Fibroblast of villous mesenchyme (primary cell): ENCODE measurements around the gene YIPF5. TPM values are rescaled to one million over a fixed set of nuclear protein-coding genes. Genes with fewer than 3 reads are reported as not detected.

ENCODE experiments used
- DNase-seq: peaks from one replicate; pipeline ENCODE4 v3.0.0-alpha.2; 2010; ENCODE audit warnings: low read depth
- H3K4me3 ChIP-seq: 2 replicates; pipeline ENCODE4 v1.5.1; 2011; ENCODE audit warnings: low read depth, mild to moderate bottlenecking, low read length
- total RNA-seq: library from RNA; depleted of rRNA; stranded (reverse); fragments of >200 nt; gene quantifications from 2 replicates; pipeline ENCODE4 v1.2.3, GENCODE V29; 2012
- TF ChIP-seq, protein P1 (sequence below): IDR thresholded peaks from 2 replicates; pipeline ENCODE4 v1.5.1; 2012; ENCODE audit warnings: low read depth, mild to moderate bottlenecking, low read length; ENCODE audit not compliant: insufficient read depth

The YIPF5 gene
- total RNA-seq, 1 donor = 160 TPM

DNA sequence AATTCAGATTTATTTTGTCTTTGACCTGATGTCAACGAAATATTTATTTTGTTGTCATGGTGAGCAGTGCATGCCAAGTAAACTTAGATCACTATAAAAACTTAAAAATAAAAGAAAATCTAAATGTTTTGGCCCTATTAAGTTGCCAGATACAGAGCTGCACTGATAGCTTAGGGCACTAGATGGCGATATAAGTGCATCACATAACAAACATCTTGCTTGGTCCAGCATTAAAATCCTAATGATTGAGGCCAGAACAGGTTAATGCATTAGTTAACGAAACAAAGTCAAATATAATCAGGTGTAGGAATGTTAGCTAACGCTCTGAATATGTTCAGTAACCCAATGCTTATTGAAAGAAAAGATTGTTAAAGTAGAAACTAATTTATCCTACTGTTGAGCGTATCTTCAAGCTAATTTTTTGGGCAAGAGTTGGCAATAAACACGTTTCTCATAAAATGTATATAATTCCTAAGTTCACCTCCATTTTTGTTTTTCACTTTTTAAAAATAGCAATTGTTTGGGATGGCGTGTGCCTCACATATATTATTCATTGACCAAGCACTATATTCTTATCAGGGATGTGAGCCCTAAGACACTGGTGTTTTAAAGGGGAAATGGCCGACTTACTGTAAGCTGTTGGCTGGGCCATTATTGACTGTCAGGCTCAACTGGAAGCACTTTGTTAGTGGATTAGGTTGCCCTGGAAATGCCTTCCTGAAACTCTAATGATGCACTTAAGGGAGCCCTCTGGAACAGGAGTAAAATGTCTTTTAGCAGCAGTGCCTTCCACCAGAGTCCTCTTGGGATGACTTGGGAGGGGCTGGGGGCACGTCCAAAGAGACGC lies 33.5 kb upstream of the YIPF5 start:
- H3K4me3 ChIP-seq = no peak overlapping the region
- peak; percentile 82 for DNase-seq
- TF ChIP-seq, protein P1, sequence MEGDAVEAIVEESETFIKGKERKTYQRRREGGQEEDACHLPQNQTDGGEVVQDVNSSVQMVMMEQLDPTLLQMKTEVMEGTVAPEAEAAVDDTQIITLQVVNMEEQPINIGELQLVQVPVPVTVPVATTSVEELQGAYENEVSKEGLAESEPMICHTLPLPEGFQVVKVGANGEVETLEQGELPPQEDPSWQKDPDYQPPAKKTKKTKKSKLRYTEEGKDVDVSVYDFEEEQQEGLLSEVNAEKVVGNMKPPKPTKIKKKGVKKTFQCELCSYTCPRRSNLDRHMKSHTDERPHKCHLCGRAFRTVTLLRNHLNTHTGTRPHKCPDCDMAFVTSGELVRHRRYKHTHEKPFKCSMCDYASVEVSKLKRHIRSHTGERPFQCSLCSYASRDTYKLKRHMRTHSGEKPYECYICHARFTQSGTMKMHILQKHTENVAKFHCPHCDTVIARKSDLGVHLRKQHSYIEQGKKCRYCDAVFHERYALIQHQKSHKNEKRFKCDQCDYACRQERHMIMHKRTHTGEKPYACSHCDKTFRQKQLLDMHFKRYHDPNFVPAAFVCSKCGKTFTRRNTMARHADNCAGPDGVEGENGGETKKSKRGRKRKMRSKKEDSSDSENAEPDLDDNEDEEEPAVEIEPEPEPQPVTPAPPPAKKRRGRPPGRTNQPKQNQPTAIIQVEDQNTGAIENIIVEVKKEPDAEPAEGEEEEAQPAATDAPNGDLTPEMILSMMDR = peak; percentile 88

DNA sequence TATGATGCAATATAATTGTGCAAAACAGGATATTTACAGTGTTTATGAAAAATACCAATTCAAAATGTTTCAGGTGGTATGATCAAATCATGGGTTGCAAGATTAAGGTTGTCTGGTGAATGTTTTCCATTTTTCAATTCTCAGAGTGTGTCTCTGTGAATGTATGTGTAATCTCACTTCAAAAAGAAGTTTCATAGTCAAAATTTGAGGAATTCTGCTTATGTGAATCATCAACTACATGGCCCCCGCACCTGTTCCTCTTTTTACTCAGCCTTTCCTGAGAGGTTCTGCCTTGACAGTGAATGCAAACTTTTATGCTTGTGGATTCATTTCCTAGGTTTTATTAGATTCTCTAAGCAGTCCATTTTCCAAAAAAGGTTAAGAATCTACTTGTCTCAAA lies 32.3 kb upstream of the YIPF5 start:
- DNase-seq = no peak
- TF ChIP-seq, protein P1 = no peak
- no peak overlapping the region for H3K4me3 ChIP-seq

DNA sequence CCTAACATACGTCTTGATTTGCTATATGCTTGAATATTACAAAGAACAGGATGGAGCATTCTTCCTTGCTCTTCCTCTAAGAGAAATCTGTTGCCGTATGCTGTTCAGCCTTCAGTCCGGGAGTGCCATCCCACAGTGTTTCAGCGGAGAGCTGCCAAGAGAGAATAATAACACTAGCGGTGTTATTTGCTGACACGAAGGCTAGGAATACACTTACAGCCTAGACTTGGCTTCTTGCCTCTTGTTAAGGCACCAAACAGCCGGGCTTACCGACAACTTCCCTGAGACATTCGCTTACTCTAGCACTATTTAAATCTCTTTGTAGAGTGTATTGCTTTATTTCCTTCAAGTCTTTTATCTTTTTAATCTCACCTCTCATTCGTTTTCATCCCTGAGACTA lies 31.6 kb upstream of the YIPF5 start:
- peak overlapping the region; percentile 8 for H3K4me3 ChIP-seq
- TF ChIP-seq, protein P1 = no peak
- peak; percentile 50 for DNase-seq

DNA sequence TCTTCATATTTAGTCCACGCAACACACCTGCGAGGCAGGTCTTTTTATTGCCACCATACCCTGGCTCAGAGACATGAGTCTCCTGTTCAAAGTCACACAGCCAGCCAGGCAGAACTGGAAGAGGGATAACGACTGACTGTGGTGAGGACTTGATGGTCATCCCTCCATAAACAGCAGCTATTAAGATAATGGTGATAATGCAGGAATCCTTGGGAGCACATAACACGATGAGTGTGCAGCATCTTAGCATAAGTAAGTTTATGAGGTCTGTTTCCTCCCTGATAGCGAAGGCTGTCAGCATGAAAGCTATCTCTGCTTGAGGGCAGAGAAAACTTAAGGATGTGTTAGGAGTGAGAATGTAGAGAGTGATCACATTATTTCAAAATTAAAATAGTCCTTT lies 31.1 kb upstream of the YIPF5 start:
- TF ChIP-seq, protein P1 = no peak
- peak; percentile 69 for DNase-seq

DNA sequence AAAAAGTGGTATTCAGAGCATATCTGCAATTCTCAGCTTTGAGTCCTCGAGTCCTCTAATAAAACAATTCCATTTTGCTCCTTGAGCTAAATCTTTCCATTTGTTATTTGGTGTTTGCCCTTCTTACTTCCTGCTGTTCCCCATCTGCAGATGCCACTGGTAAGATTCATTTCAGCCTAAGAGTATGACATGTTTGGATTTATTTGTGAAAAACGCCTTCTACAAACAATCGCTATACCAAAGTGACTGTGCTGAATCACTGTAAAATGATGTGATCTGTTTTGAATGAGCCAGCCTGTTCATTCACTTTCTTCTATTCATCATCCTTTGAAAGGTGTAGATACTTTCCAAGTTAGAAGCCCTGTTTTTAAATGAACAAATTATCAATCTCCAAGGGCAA lies 27.9 kb upstream of the YIPF5 start:
- DNase-seq = no peak
- TF ChIP-seq, protein P1 = no peak
- H3K4me3 ChIP-seq = no peak overlapping the region

More for the DNA sequence above, 31.1 kb upstream of the YIPF5 start:
- no peak overlapping the region for H3K4me3 ChIP-seq

DNA sequence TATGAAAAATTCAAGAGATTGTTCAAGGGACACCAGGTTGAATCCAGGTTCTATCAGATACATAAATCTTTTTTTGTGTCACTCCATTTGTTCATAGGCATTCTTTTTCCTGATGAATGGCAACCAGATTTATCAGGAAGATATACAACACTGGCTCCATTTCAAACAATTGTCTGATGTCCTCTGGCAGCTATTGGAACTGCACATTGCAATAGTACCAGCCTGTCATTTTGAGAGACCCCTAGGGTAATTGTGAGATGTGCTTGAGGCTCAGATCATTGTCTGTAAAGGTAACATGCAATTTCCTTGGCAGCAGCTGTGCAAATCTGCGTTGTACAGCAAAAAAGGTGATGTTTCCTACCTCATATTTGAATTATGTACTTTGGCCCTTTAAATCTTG lies 26.2 kb upstream of the YIPF5 start:
- TF ChIP-seq, protein P1 = no peak
- no peak for DNase-seq
- no peak overlapping the region for H3K4me3 ChIP-seq
